NCI-H526 (cell line): ENCODE measurements around the gene ANAPC5.
A peak's percentile ranks its signal among the peaks of the same experiment; 100 is the strongest.

Source experiments
- DNase-seq, 2 experiments: peaks; one replicate each; lab custom pipeline; 2025; lab: John Stamatoyannopoulos, UW

The ANAPC5 gene

DNA sequence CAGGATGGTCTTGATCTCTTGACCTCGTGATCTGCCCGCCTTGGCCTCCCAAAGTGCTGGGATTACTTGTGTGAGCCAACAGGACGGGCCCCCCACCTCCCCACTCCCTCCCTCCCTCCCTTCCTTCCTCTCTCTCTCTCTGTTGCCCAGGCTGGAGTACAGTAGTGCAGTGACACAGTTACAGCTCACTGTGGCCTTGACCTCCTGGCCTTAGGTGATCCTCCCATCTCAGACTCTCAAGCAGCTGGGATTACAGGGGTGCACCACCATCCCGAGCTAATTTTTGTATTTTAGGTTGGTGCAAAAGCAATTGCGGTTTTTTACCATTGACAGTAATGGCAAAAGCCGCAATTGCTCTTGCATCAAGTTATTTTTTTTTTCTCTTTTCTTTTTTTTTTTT, 19.2 kb upstream of the ANAPC5 start:
- no peak for DNase-seq

DNA sequence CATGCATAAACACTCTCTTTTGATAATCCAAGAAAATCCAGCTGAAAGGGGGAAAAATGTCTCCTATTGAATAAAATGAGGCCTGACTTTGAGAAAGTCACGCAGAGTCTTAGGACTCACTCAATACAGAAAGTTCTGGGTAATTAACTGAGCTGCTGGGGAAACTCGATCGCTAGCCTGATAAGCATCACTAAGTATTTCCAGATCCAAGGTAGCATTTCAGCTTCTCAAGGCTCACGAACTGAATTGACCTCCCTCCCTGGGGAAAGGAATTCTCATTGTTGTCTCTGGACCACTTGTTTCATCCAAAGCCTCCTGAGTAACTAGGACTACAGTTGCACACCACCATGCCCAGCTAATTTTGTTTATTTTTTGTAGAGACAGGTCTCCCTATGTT, 13.8 kb upstream of the ANAPC5 start:
- DNase-seq, result no peak

DNA sequence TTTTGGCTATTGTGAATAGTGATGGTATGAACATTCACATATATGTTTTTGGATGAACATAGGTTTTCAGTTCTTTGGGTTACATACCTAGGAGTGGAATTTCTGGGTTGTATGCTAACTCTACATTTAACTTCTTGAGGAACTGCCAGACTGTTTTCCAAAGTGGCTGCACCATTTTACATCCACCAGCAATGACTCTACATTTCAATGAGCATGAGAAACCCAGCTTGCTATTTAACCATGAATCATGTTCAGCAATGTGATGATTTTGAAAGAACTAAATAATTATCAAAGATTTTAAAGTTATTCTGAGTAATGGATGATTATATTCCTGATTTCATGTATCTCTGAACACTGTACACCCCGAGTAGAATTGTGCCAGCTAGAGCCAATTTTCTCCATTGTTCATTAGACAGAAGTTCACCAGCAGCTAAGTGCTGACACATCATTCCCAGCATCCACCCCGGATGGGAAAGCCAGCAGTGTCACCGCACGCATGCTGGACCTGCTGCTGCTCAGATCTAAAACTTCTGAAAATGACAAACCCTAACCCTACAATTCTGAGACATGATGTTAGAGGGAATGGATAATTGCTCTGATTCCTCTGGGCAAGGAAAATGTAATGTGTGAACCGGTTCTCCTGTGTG, 13.3 kb upstream of the ANAPC5 start:
- no peak for DNase-seq

DNA sequence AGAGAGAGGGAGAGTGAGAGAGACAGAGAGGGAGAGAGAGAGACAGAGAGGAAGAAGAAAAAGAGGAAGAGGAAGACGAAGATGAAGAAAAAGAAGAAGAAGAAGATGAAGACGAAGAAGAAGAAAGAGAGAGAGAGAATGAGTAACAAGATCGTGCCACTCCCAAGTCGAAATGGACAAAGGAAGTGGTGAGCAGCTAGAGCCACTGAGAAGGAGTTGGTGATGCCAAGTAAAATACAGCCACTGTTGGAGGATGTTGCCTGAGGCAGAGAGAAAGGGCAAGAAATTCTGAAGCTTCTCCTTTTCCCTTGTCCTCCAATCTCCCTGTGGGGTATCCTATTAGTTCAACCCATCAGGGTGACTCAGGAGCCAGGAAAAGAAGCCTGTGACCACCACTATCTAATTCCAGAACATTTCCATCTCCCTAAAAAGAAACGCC, 12.5 kb upstream of the ANAPC5 start:
- no peak for DNase-seq

DNA sequence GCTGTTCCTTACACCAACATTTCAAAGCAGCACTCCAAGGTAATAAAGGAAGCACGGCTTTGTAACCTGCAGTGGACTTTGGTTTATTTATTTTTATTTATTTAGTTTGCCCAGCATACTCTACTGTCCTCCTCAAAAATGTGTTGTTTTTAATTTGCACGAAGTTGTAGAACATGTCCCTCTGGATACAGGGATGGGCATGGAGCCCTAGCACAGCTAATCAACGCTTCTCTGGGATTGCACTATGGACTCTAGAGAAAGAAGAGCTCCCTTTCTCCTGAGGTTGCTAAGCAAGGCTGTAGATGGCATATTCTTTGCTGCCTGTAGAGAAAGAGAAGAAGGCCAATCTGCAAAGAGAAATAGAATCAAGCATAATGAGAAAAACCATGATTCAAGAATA, 5.9 kb upstream of the ANAPC5 start:
- no peak for DNase-seq

DNA sequence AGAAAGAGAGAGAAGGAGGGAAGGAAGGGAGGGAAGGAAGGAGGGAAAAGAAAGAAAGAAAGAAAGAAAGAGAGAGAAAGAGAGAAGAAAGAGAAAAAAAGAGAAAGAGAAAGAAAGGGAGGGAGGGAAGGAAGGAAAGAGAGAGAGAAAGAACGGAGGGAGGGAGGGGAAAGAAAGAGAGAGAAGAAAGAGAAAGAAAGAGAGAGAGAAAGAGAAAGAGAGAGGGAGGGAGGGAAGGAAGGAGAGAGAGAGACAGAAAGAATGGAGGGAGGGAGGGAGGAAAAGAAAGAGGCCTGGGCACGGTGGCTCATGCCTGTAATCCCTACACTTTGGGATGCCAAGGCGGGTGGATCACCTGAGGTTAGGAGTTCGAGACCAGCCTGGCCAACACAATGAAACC, 5.1 kb upstream of the ANAPC5 start:
- DNase-seq, result no peak

DNA sequence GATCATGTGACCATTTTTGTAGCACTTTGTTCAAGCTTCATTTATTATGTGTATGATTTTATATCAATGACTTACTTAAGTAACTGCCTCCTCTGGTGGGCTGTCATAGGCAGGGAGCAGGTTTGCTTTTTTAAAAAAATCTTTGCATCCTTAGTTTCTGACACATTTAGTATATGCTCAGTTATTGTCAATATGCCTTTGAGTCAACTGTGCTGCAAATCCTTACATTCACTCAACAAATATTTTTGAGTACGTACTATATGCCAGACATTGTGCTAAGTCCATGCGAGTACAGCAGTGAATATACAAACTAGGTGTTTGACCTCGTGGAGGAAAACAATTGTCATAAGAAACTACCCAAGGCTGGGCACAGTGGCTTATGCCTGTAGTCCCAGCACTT, 4.4 kb upstream of the ANAPC5 start:
- DNase-seq, result no peak

DNA sequence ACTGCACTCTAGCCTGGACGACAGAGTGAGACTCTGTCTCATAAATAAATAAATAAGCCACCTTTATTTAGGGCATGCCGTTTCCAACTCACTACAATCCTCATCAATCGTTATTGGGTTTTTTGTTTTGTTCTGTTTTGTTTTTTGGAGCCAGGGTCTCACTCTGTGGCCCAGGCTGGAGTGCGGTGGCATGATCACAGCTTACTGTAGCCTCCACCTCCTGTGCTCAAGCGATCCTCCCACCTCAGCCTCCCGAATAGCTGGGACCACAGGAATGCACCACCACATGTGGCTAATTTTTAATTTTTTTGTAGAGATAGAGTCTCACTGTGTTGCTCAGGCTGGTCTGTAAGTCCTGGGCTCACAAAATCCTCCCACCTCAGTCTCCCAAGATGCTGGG, 3.6 kb upstream of the ANAPC5 start:
- no peak for DNase-seq

DNA sequence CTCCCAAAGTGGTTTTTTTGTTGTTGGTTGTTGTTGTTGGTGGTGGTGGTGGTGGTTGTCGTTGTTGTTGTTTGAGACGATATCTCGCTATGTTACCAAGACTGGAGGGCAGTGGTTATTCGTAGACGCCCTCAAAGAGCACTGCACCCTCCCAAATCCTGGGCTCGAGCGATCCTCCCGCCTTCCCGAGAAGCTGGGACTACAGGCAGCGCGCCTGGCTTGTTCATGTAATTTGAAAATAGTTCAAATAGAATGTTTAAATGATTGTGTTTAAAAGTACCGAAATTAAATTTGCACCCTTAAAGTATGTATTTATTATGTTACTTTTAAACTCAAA, 439 bp upstream of the ANAPC5 start:
- DNase-seq, result peak in 1 of 2 experiments; percentile 91

DNA sequence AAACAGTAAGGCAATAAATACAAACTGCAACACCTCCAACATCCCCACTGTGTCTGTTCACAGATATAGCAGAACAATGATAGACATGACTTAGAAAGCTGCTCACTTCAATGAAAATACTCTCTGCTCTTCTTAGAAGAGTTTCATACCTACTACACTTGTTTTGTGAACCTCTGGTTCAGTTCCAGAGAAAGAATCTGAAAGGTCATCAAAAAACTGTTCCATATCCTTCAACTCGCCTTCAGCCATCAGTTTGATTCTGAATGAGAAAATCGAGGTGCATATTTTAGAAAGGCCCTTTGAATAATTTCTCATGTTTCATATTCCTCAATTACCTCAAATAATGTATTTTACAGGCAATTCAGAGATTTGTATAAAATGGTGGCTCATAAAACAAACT, 5.5 kb downstream of the ANAPC5 start:
- DNase-seq, result no peak

DNA sequence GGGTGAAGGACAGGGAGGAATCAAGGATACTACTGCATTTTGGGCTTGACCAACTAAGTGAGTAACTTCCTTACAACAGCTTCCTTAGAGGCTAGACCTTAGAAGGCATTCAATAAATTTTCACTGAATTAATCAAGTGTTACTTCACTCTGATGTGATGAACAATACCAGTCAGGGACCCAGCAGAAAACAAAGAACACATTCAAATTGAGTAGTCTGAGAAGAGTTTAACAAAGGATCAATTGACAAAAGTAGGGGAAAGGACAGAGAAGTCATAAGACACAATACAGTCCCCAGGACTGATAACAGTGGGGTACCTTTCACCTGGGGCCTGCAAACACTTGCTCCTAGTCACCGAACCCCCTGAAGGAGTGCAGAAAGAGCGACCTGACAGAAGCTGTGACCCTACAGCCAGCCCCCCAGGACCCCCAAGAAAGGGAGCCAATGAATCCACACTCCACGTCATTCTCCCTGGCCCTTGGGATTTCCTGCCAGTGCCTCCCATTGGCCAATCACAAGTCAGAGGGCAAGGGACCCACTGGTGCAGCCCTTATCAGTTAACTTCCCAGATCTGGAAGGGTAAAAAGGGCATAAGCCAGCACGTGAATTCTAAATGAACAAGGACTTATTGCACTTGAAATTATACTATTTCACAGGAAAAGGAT, 6.9 kb downstream of the ANAPC5 start:
- DNase-seq, result no peak

DNA sequence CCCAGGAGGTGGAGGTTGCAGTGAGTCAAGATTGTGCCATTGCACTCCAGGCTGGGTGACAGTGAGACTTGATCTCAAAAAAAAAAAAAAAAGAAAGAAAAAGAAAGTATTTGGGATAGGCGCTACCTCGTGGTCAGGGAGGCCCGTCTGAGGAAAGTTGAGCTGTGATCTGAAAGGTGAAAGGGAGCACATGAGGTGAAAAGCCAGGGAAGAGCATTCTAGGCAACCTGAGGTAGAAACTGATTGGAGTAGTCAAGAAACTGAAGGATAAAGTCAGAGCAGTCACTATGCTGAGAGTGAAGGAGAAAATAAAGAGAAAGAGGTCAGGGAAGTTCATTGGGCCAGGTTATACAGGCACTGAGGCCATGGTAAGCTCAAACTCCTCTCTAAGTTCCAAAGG, 7.7 kb downstream of the ANAPC5 start:
- no peak for DNase-seq

DNA sequence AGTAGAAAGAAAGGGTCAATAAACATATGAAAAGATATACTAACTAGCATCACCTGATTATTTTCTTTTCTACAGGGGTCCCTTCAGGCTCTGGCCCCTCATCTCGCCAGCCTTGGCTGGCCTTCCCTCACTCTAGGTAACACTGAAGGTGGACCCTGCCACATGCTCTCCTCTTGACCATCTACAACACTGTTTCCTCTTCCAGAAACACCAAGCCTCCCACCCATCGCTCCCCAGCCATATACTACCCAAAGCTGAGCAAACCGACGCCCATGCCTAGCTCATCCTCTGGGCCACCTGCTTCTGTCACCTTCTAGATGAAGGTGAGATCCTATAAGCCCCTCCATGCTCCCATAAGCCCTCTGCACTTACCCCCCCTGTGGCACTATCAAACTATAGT, 14.8 kb downstream of the ANAPC5 start:
- no peak for DNase-seq

DNA sequence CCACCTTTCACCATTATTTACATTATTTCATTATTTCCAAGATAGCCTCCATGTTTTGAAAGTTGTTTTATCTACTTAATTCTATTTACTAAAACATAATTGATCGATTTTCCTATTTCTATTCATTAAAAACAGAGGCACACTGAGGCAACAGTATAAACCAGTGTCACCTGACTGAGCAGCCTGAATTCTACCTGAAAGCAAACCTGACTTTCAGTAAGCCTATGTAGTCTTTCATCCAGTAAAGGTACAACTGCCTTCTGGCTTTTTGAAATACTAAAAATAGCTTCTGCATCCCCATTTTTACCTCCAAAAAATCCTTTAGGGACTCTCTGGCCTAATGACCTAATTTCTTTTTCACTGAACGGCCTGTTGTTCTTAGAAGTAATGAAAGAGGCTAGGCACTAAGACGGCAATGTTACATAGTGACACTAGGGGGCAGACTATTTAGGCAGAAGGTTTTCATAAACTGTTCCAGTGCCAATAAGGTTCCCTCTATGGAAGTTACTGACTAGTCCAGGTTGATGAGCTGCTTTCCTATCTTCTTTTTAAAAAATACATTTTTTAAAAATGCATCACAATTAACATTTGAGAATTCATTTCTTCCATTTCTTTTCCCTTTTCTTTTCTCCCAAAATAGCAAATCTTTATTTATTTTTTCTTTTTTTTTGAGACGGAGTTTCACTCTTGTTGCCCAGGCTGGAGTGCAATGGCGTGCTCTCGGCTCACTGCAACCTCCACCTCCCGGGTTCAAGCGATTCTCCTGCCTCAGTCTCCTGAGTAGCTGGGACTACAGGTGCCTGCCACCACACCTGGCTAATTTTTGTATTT, 17.5 kb downstream of the ANAPC5 start:
- peak; percentile 26 to 80 for DNase-seq

DNA sequence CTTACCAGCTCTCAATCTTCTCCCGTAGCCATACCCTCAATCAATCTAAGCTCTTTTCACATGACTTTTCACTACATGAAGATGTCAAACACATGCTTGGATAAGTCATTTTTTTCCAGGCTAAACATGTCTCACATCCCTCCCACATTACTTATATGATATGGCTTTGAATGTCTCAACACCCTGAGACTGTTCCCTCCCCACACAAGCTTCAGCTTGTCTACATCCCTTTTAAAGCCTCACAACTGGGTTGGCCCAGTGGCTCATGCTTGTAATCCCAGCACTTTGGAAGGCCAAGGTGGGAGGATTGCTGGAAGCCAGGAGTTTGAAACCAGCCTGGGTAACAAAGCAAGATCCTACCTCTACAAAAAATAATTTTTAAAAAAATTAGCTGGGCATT, 18.5 kb downstream of the ANAPC5 start:
- no peak for DNase-seq

DNA sequence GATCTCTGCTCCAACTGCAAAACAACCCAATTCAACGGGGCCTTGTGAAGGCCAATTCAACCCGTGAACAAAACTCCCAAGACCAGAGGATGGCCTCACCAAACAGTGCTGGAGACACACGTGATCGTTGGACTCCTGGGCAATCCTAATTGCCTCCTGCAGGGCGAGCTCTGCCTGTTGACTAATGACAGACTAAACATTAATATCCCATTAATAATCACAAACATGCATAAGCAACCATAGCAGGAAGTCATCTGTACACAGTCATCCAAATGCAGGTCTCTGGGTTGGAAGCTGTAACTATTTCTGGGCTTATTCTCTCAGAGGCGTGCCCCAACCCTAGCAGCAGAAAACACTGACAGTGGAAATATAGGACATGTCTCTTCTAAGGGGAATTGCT, 21.0 kb downstream of the ANAPC5 start:
- no peak for DNase-seq

DNA sequence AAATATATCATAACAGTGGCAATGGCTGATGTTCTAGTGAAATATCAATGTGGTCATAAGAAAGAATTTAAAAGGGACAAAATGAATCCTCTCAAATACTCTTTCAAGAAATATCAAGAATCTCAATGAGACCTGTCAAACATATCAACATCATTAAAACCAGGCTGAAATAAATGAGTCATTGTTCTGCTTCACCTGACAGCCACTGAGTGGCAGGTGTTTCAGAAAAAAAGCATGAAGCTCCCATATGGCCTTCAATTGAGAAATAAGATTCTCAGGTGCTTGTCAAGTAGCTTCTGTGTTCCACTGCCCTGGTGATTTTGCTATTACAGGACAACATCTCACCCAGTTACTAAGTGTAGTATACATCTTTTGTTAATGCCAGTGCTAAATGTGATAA, 21.5 kb downstream of the ANAPC5 start:
- no peak for DNase-seq

DNA sequence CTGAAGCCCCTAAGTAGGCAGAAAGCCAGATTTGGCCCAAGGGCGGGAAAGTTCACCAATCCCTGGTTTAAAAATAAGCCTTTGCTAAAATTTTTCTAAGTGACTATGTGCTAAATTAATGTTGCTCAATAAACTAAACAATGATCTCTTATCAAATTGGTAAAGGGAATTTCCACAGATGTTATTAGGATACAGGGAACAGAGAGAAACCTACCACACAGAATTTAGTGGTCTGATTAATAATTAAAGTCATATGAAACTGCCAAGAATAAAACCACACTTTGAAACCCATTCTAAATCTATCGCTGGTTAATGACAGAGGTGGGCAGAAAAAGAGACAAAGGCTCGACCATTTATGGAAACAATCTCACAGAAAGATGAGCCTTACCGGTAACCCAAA, 22.0 kb downstream of the ANAPC5 start:
- no peak for DNase-seq

DNA sequence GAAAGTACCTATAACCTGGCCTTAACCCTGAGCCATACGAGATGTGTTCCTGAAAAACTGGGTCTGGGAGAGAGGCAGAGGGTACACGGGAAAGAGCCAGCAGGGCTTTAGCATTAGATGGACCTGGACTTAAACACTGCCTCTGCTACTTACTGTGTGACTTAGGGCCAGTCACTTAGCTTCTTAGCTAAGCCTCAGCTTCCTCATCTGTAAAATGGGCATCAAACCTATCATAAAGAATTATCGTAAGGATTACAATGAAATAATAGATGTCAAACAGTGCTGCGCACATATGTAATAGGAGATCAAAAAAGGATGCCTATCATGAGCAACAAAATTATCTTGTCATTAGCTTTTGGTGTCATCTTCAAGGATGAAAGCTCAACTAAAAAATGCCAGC, 23.6 kb downstream of the ANAPC5 start:
- DNase-seq, result no peak

DNA sequence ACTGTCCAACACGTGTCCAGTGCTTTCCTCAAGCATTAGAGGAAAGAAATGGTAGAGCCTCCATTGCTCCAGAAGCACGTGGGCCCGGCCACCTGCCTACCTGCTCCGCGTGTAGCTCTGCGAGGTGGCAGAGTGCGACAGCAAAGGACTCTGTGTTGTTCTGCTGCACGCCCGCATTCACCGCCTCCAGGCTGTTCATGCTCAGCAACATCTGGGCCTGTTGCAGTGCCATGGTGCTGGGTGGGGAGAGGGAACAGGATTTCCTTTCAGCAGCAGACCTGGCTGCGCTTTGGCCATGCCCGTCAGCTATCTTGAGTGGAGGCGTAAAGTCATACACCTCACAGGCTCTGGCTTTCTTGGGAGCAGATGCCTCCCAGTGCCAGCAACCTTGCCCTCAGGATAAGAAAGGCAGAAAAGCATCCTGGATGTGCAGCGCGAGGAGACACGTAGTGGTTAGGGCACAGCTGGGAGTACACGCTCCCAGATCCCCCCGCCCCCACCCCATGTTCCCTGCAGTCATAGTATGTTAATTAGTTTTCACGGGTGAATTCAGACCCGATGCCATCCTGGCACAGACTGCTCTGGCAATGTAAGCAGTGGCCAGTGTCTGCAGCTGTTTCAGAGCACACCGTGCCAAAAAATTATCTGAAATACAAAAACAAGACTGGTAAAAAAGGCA, 25.1 kb downstream of the ANAPC5 start:
- no peak for DNase-seq

DNA sequence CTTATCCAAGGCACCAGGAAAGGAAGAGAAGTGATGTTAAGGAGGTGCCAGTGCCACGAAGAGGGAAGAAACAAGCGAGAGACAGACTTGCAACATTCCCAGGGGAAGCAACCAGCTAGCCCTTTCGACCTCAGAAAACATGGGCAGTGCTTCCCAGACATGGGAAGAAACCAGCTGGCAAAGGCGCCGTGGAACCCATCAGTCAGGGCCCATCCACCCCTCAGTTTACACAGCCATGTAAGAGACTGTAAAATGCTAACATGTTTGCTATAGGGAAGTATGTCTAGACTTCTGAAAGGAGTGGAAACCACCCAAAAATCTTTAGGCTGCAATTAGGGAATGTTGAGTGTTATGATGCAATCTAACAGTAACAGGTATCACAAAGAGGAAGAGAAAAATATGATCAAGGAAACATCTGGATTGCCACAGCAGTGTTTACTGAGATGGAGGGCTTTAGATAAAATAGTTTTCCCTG, 26.3 kb downstream of the ANAPC5 start:
- no peak for DNase-seq

DNA sequence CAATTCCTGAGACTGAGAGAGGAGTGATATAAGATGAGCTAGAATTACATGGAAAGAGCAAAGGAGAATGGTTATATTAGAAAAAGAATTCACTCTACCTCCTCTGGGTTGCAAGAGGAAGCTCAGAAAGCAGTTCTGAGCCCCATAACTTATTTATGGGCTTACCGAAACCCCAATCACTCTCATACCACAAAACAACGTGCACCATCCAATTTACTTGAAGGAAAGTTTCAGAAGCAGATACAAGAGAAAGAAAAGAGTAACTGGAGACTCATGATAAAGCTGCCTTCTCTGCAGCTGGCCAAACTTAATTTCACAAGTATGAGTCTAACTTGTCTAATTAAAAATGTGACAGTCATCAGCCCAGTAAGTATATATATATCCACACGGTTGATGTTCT, 28.3 kb downstream of the ANAPC5 start:
- no peak for DNase-seq

DNA sequence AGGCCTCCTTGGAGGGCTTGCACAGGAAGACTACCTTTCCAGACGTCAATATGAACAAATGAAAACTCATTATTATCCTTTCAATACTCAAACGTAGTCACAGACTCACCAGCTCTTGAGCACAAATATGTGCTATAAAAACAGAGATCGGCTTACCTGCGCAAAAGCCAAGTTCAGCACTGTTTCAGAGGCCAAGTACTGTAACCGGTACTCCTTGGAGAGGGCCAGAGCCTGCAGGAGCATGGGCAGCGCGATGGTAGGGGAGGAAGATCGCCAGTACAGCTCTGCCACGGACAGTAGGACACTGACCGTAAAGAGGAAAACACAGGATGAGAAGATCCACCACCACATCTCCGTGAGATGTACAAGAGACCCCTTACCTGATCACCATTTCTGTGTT, 34.1 kb downstream of the ANAPC5 start:
- no peak for DNase-seq
